AG04450 (cell line): Measurements from ENCODE around the gene LPCAT1. TPM values are rescaled to one million over a fixed set of nuclear protein-coding genes. Genes with fewer than 3 reads are reported as not detected.

Source experiments
- CTCF ChIA-PET: fragments of 300-600, 350-600 bp; formaldehyde crosslinking; extraction: SDS; loops from one replicate; lab custom pipeline; 2022; ENCODE audit warnings: antibody characterized with exemption, inconsistent platforms; lab: Charles Lee
- POLR2A ChIA-PET: fragments of 350-600 bp; formaldehyde crosslinking; extraction: SDS; loops from one replicate; lab custom pipeline; 2021; ENCODE audit warnings: antibody characterized with exemption, inconsistent platforms; lab: Yijun Ruan, JAX
- DNase-seq: peaks from one replicate; pipeline ENCODE4 v3.0.0-alpha.2; 2011; ENCODE audit warnings: low read depth, low spot score
- H3K27ac ChIP-seq: one replicate; pipeline ENCODE4 v1.5.1; 2012; ENCODE audit warnings: low read depth, low read length, control low read depth
- H3K27me3 ChIP-seq: one replicate; pipeline ENCODE4 v1.6.0; 2012; ENCODE audit warnings: low read length; ENCODE audit not compliant: control insufficient read depth, insufficient read depth
- H3K4me3 ChIP-seq: 2 replicates; pipeline ENCODE4 v1.5.1; 2011; ENCODE audit warnings: mild to moderate bottlenecking, low read depth, low read length, control low read depth
- H3K9me3 ChIP-seq: 2 replicates; pipeline ENCODE4 v1.5.1; 2012; ENCODE audit warnings: low read length; ENCODE audit not compliant: control insufficient read depth, insufficient read depth
- CTCF ChIP-seq: IDR thresholded peaks from 2 replicates; pipeline ENCODE4 v1.5.1; 2011; ENCODE audit warnings: low read depth, low read length, control low read depth, inconsistent platforms
- polyA plus RNA-seq: library from polyadenylated mRNA; depleted of rRNA; stranded (reverse); fragments of >200 nt; gene quantifications from 2 replicates; pipeline ENCODE4 v1.2.3, GENCODE V29; 2011

The LPCAT1 gene
- polyA plus RNA-seq, 1 experiment = 23.4 TPM

GRCh38 chr5:1511651-1512540 is 11.9 kb downstream of the LPCAT1 start:
- Histone ChIP-seq H3K9me3 (no peaks in the 10 kb centered on the region; the same call in 1 of the 2 replicates), H3K4me3 (no peak overlapping the region), H3K27ac (peak overlapping the region; percentile 31), H3K27me3 (no peaks in the 10 kb centered on the region)
- CTCF ChIA-PET = interaction anchor here (1.0 kb wide), 1 partner anchor 32 kb away, joined by 4 read pairs; no protein-coding TSS in a partner anchor
- POLR2A ChIA-PET = interaction anchor here (1.1 kb wide), 1 partner anchor 10 kb away, joined by 3 read pairs; no protein-coding TSS in a partner anchor
- DNase-seq = no peak
- peak; percentile 19 for TF ChIP-seq CTCF

GRCh38 chr5:1511048-1511447 is 12.7 kb downstream of the LPCAT1 start:
- no peak for TF ChIP-seq CTCF
- ChIA-PET POLR2A (interaction anchor here (1.1 kb wide), 1 partner anchor 11 kb away, joined by 3 read pairs; no protein-coding TSS in a partner anchor), CTCF (no interaction called here)
- no peak for DNase-seq
- Histone ChIP-seq H3K4me3 (no peak overlapping the region), H3K9me3 (no peaks in the 10 kb centered on the region; the same call in 1 of the 2 replicates), H3K27ac (no peak overlapping the region), H3K27me3 (no peaks in the 10 kb centered on the region)

GRCh38 chr5:1510631-1511030 is 13.1 kb downstream of the LPCAT1 start:
- no peak for TF ChIP-seq CTCF
- DNase-seq = no peak
- ChIA-PET CTCF (no interaction called here), POLR2A (interaction anchor here (0.6 kb wide), 1 partner anchor 1066 kb away, joined by 8 read pairs; no protein-coding TSS in a partner anchor)
- Histone ChIP-seq H3K27me3 (no peaks in the 10 kb centered on the region), H3K9me3 (no peaks in the 10 kb centered on the region; the same call in 1 of the 2 replicates), H3K27ac (no peak overlapping the region), H3K4me3 (no peak overlapping the region)

- H3K27me3 ChIP-seq = no peaks in the 10 kb centered on the region
- no peak for DNase-seq
- no peak overlapping the region for H3K4me3 ChIP-seq
- TF ChIP-seq CTCF = no peak
- ChIA-PET CTCF (no interaction called here), POLR2A (interaction anchor here (0.6 kb wide), 1 partner anchor 1065 kb away, joined by 8 read pairs; no protein-coding TSS in a partner anchor)
- no peaks in the 10 kb centered on the region; the same call in 1 of the 2 replicates for H3K9me3 ChIP-seq
- H3K27ac ChIP-seq = no peak overlapping the region
These were observed 13.6 kb downstream of the LPCAT1 start for GRCh38 chr5:1510151-1510561.
